Body of pancreas (tissue), 4 donors: Measurements from ENCODE around the gene PPFIA4.

ENCODE experiments used
- CTCF ChIP-seq, 7 experiments: fragments of 450-650 bp in 4 of 7; fragments of 200-600 bp in 3 of 7; sonication (generic) in 3 of 7; IDR thresholded peaks; one replicate each; pipeline ENCODE4 v1.5.1; 2016 to 2019; ENCODE audit warnings: antibody characterized with exemption in 7 of 7
- POLR2A ChIP-seq, 3 donors: fragments of 450-650 bp; IDR thresholded peaks; one replicate each; pipeline ENCODE4 v1.6.1; 2016; ENCODE audit warnings: antibody characterized with exemption in 3 of 3, mild to moderate bottlenecking in 2 of 3

- TF ChIP-seq CTCF (IDR thresholded peaks at IDR 0.05) (no peak), POLR2A (IDR thresholded peaks at IDR 0.05) (no peak)
These were observed 32.3 kb downstream of the PPFIA4 start for GRCh38 chr1:203058676-203058935.
